ENCODE data around the gene FHIT.

The FHIT gene

GRCh38 chr3:60463685-60464084 is 787.6 kb downstream of the FHIT start:
- no peak for DNase-seq (ENCODE audit: low read depth)

- no peak for DNase-seq (ENCODE audit: low read depth)
Observed at GRCh38 chr3:60461267-60461666, 790.0 kb downstream of the FHIT start.

GRCh38 chr3:60456180-60456579 is 795.1 kb downstream of the FHIT start:
- no peak for DNase-seq (ENCODE audit: low read depth)

- DNase-seq (ENCODE audit: low read depth): no peak
Observed at GRCh38 chr3:60453326-60453725, 797.9 kb downstream of the FHIT start.

GRCh38 chr3:60448696-60449095 is 802.6 kb downstream of the FHIT start:
- DNase-seq (ENCODE audit: low read depth): no peak

- DNase-seq (ENCODE audit: low read depth): no peak
Observed at GRCh38 chr3:60445446-60445845, 805.8 kb downstream of the FHIT start.

- DNase-seq (ENCODE audit: low read depth): no peak
Observed at GRCh38 chr3:60444898-60445437, 806.3 kb downstream of the FHIT start.

- no peak for DNase-seq (ENCODE audit: low read depth)
Observed at GRCh38 chr3:60440869-60441268, 810.4 kb downstream of the FHIT start.

GRCh38 chr3:60435941-60436650 is 815.2 kb downstream of the FHIT start:
- DNase-seq (ENCODE audit: low read depth): no peak

DNA sequence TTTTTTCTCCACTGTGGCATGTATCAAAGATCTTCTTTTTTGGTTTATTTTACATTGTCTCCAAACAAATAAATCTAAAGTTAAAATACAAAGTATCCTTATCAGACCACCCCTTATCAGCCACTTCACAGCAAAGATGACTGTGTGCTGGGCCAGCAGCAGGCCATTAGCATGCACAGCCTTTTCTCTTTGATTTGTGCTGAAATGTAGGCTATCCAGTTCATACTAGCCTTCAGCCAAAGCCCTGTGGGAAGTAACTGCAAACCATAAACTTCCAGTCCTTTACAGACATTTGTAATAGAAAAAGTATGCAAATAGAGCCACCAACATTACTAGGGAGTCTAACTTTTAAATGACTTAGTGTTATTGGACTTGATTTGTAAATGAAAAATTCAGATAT is 816.3 kb downstream of the FHIT start:
- no peak for DNase-seq (ENCODE audit: low read depth)

- no peak for DNase-seq (ENCODE audit: low read depth)
Observed at GRCh38 chr3:60434323-60434722, 816.9 kb downstream of the FHIT start.

DNA sequence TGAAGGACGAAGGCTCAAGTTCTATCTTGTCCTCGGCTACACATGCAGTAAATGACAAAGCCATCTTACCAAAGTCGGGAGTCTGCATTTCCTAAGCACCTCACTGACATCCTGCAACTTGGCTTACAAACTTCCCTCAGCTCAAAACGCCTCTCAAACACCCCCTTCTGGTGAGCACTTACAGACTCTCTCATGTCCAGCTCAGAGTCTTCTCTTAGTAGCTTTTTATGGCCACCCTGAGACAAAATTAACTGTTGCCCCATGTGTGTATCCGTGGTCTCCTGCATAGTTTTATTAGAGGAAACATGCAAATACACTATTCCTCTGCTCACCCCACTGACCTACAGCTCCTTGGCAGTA is 819.7 kb downstream of the FHIT start:
- DNase-seq (ENCODE audit: low read depth): no peak

- DNase-seq (ENCODE audit: low read depth): no peak
Observed at GRCh38 chr3:60430205-60430604, 821.0 kb downstream of the FHIT start.

DNA sequence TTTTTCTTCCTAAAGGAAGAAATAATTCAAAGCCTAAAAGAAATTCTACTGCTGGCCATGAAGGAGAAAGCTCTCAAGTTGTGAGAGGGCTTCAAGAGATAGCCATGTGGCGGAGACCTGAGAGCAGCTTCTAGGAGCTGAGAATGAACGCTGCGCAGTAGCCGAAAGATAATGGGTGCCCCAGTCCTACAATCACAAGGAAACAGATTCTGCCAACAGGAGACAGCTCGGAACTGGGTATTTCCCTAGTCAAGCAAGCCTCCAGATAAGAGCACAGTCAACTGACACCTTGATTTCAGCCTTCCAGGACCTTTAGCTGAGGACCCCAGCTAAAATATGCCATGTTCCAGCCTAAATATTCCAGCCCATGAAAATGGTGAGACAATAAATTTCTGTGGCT is 824.1 kb downstream of the FHIT start:
- no peak for DNase-seq (ENCODE audit: low read depth)

DNA sequence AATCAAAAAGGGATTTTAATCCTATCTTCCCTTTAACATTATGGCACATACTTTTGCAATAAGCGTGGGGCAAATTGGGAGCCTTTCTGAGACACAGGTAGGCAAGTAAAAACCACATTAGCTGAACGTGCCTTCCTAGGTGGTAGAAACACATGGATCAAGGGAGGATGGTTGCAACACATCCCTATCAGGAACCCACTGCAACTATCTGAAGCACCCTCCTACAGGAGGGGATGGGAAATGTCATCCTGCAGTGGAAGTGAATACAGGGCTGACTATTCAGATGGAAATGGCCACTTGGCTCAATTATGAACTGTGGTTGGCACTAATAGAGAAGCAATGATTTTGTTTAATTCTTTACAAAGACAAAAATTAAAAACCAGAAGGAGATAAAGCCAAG is 826.3 kb downstream of the FHIT start:
- DNase-seq (ENCODE audit: low read depth): no peak

- no peak for DNase-seq (ENCODE audit: low read depth)
Observed at GRCh38 chr3:60424034-60424433, 827.2 kb downstream of the FHIT start.

- DNase-seq (ENCODE audit: low read depth): no peak
Observed at GRCh38 chr3:60423556-60423955, 827.7 kb downstream of the FHIT start.

- DNase-seq (ENCODE audit: low read depth): no peak
Observed at GRCh38 chr3:60421749-60422446, 829.4 kb downstream of the FHIT start.

- DNase-seq (ENCODE audit: low read depth): no peak
Observed at GRCh38 chr3:60417576-60417975, 833.7 kb downstream of the FHIT start.

DNA sequence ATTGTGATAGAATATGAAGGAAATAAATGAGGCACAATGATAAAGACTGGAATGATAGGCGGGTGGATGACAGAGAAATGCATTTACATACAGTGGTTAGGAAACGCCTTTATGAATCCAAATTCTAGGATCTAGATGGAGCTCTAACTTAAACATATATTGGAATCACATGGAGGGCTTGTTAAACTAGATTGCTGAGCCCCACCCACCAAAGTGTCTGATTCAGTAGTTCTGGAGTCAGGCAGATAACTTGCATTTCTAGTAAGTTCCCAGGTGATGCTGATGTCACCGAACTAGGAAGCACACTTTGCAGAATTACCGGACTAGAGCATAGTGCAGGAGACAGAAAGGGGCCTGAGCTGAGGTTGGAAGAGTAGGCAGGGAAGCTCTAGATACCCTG is 837.2 kb downstream of the FHIT start:
- no peak for DNase-seq (ENCODE audit: low read depth)

DNA sequence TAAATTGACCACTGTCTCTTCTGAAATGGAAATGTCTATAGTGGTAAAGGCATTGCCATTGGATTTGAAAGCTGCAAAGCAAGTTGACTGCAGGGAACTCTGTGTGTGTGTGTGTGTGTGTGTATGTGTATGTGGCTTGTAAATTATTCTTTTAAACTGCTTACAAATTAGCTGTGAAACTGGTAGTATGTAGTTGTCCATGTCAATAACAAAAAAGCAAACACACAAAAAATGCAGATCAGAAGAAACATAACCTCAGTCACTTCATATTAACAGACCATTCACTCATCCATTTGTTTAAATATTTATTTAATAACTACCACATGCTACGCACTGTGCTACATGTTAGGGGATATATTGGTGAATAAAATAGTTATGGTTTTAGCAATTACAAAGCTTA is 837.7 kb downstream of the FHIT start:
- DNase-seq (ENCODE audit: low read depth): no peak

GRCh38 chr3:60403866-60404265 is 847.4 kb downstream of the FHIT start:
- no peak for DNase-seq (ENCODE audit: low read depth)

- DNase-seq (ENCODE audit: low read depth): no peak
Observed at GRCh38 chr3:60402931-60403330, 848.3 kb downstream of the FHIT start.
